NAMALWA (cell line): Measurements from ENCODE around the gene DNAI2.

Source experiments
- DNase-seq: peaks from one replicate; pipeline ENCODE4 v3.0.0-alpha.2; 2015; ENCODE audit warnings: low spot score

DNAI2 gene

DNA sequence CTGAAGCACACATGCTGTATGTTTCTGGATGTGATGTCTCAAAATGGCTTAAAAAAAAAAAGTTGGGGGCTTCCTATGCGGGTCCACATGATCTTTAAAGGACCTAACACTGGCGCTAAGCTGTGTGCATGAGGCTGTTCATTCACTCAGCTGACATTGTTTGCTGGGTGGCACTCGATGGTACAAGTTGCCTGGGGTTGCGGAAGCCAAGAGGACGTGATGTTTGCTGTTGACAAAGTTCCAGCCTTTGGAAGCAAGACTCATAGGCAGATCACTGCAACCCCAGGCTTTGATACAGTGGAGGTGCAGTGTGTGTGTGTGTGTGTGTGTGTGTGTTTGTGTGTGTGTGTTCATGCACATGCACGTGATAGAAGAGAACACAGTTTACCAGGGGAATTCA lies 29.5 kb upstream of the DNAI2 start:
- no peak for DNase-seq

DNA sequence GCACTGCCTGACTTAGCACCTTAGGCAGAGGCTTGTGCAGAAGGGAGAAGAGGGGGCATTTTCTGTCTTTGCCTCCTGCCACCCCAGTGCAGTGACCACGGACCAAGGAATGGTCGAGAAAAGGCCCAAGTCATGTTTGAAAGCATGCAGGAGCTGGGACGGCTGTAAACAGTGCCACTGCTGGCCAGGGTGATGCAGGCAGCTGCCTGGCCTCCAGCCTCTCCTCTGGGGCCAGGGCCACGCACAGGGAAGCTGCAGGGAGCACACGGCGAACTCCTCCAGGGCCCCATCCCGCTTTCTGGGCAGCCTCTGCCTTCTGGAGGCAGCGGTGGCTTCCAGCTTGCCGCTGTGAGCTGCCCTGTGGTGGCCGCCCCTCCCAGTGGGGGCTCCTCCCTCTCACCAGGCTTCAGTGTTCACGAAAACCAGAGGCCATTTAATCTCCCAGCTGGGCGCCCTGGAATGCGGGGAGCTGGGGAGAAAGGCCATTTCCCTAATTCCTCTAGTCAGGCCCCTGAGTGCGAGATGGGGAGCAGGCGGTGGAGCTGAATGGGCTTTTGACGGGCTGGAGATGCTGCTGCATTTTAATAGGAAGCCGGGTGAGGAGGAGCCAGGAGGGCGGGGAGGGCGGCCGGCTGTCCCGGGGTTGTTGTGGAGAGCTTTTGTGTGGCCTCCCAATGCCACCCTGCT lies 28.7 kb upstream of the DNAI2 start:
- DNase-seq: no peak

DNA sequence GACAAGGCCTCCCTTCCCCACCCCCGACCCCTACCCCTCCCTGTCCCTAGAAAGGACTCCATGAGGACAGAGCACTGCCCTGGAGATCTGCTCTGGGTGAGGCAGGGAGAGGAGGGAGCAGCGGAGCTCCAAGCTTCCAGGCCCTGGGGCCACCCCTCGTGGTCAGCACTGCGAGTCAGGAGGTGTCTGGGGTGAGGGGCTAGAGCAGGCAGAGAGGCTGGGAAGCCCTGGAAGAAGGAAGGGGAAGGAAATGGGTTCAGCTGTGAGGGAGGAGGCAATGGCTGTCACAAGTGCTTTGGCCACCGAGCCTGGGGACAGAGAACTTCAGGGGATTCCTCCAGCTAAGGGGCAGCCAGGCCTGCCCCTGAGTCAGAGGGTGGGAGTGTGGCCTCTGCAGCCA lies 28.2 kb upstream of the DNAI2 start:
- no peak for DNase-seq

DNA sequence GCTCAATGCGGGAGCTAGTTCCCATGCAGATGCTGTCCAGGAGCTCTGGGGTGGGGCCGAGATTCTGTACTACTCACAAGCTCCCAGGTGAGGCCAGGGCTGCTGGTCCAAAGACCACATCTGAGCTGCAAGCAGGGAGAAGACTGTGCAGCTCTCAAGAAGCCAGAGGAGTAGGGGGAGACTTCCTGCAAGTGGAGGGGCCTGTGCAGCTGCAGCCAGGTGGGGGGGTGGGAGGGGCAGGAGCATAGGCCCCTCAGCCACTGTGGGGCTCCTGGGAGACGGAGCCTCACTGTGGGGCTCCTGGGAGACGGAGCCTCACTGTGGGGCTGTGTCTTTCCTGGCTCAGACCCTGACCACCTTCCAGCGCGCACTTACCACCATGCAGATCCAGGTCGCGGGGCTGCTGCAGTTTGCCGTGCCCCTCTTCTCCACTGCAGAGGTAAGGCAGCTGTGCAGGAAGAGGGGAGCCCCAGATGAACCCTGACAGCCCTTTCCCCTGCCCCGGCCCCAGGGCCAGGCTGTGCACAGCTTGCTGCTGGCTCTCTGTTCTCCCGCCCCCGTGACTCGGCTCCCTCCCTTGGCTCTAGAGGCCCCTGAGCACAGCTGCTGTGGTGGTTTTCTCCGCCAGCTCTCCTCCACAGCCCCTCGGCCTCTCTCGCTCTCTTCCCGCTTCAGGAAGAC lies 24.3 kb upstream of the DNAI2 start:
- DNase-seq: no peak

DNA sequence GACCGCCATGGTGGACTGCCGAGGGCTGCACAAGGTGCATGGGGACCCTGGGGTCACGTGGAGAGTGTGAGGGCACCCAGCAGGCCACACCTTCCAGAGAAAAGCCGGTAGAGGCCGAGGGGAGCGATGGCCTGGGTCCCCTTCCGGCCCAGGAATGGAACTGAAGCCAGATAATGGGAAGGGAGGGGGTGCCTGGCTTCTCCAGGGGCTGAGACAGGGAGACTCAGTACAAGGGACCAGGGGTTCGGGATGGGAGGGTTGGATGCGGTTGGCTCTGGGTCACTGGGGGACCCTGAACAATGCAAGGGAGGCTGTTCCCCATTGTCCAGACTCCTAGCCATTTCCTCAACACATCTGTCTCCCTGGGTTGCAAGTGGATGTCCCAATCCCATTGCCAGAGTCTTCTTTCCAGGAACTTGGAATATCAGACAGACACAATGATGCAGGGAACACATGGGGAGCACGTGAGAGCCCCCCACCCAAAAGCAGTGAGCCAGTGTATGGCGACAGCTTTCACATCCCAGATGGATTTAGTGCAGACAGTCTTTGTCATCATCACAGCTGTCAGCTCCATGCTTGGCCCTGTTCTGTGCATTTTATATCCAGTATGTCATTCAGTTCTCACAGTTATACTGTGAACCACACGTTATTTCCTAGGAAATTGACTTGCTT lies 23.6 kb upstream of the DNAI2 start:
- no peak for DNase-seq

DNA sequence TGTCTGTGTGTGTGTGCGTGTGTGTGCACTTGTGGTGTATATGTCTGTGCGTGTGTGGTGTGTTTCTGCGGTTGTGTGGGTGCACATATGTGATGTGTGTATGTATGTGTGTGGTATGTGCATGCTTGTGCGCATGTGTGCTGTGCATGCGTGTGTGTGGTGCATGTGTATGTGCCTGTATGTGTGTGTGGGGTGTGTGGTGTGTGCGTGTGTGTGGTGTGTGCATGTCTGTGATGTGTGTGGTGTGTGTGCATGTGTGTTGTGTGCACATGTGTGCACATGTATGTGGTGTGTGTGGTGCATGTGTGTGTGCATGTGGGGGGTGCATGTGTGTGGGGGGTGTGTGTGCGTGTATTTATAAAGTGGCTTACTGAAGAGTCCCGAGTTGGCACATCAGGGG lies 23.0 kb upstream of the DNAI2 start:
- no peak for DNase-seq

DNA sequence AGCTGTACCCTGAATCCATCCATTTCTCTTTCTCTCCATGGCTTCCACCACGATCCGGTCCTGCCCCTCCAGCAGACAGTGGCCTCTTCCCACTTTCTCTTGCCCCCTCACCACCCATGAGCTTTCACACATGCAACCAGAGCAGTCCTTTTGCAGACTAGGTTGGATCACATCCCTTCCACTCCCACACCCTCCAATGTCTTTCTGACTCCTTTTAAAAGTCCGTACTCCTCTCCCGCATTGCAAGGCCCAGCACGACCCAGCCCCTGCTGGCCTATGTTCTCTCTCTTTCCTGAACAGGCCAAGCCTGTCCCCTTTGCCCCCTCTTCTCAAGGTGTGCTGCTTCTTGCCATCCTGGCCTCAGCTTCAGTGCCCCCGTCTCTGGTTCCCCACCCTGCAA lies 22.5 kb upstream of the DNAI2 start:
- no peak for DNase-seq

DNA sequence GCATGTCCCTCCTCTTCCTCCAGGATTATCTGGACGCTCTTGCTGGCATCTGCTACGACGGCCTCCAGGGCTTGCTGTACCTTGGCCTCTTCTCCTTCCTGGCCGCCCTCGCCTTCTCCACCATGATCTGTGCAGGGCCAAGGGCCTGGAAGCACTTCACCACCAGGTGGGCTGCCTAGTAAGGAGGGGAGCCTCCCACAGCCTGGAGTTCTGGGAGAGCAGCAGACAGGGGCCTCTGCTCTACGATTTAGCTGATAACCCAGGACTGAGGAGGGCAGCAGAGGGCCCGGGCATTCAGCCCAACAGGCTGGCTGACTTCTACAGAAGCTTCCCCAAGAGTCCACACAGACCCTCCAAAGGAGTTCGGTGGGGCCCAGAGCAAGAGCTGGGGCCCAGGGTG lies 21.8 kb upstream of the DNAI2 start:
- no peak for DNase-seq

DNA sequence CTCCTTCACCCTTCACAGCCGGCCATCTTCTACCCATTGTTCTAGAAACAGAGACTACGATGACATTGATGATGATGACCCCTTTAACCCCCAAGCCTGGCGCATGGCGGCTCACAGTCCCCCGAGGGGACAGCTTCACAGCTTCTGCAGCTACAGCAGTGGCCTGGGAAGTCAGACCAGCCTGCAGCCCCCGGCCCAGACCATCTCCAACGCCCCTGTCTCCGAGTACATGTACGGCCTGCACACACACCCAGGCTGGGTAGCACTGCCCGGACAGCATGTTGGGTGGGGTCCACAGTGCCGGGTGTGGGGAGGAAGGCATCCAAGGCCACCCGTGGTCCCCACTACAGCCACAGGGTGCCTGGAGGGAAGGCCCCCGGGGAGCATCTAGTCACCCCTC lies 21.0 kb upstream of the DNAI2 start:
- no peak for DNase-seq

DNA sequence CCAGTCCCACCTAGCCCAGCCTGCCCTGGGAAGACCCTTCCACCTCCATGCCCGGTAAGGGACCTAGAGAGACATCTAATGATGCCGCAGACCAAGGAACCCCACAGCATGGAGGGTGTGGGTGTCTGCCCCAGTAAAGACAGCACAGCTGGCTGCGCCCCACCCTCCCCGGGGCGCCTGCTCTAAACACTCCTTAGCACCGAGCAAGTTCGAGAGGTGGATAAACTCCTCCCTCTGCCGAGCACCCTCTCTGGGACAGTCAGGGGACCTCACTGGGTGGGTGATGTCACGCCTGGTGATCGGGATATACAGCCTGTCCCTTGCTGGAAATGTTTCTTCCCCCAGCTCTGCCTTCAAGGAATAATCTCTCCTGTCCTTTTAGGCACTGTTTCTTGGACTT lies 16.7 kb upstream of the DNAI2 start:
- no peak for DNase-seq

DNA sequence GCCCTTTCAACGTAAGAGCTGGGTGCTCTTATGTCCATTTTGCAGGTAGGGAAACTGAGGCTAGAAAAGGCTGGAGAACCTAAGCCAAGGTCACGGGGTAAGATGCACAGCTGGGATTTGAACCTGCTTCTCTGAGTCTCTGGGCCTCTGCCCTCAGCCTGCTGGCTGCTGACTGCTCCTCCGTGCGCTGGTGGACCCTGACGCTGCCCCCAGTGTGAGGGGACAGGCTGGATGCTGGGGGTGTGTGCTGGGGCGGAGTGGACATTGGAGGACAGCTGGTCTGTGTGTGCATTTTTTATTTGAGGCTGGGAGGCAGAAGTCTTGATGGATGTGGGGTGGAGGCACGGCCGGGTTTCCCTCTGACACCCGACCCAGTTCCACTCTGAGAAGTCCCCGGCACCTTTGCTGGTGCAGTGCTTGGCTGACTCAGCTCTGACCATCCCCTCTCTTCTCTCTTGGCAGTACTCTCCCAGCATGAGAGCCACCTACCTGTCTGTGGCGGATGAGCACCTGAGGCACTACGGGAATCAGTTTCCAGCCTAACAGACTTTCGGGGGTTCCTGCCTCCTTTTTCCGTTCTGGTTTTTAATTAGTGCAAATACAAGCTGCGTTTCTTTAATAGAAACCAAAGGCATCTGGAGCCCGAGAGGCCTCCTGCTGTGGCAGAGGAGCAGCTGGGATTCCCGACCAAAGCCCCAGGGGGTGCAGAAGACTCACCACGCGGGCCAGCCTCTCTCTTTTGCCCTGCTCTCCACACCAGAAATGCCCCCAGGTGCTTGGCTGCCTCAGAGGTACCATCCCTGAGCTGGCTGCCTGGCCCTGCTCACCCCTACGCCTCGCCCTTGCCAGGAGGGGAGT lies 14.1 kb upstream of the DNAI2 start:
- no peak for DNase-seq

DNA sequence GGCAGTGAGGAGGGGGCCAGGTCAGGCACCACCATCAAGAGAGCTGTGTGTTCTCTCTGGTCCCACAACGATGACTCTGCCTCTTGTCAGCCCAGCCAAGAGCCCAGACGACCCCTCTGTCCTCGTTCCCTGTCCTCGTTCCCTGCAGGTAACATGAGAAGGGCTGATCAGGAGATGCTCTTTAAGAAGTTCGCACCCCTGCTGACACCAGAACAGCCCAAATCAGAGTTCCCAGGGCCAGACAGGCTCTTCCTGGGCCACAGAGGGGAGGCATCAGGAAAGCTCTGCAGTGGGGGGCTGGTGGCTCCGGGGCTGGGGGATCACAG lies 13.5 kb upstream of the DNAI2 start:
- no peak for DNase-seq

DNA sequence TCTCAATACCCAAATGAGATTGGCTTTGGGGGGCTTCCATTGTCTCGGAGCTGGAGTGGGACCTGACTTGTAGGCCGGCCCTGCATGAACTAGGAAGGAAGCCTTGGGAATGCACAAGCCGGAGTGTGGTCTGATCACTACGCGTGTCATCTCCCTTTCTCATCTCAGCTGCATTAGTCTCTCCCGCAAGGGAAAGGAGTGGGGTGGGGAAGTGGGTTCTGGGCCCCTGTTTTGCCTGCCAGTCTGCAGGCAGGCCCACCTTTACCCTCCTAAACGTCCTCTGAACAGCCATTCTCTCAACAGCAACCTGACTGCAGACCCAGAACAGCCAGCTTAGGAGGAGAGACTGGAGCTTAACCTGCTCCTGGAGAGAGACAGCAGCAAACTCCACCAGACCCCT lies 11.4 kb upstream of the DNAI2 start:
- no peak for DNase-seq

DNA sequence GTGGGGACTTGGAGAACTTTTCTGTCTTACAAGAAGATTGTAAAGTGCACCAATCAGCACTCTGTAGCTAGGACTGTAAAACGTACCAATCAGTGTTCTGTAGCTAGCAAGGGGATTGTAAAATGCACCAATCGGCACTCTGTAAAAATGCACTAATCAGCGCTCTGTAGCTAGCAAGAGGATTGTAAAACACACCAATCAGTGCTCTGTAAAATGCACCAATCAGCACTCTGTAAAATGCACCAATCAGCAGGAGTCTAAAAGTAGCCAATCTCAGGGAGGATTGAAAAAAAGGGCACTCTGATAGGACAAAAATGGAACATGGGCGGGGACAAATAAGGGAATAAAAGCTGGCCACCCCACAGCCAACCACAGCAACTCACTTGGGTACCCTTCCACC lies 7.0 kb upstream of the DNAI2 start:
- DNase-seq: peak; percentile 24

DNA sequence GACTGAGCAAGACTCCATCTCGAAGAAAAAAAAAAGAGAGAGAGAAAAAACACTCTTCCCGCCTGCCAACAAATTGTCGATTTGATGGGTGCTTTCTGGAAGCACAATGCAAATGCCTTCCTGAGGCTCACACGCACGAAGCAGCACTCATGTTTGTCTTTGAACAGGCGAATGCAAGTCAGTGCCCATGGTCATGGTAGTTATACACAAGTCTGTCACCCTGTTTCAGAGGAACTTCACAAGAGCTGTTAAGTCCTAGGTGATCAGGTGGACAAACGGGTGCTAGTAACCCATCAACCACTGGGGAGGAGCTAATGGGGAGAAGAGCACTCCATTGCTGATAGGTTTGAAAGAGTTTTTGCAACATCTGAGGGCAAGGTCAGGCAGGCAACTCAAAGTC lies 6.5 kb upstream of the DNAI2 start:
- DNase-seq: no peak

DNA sequence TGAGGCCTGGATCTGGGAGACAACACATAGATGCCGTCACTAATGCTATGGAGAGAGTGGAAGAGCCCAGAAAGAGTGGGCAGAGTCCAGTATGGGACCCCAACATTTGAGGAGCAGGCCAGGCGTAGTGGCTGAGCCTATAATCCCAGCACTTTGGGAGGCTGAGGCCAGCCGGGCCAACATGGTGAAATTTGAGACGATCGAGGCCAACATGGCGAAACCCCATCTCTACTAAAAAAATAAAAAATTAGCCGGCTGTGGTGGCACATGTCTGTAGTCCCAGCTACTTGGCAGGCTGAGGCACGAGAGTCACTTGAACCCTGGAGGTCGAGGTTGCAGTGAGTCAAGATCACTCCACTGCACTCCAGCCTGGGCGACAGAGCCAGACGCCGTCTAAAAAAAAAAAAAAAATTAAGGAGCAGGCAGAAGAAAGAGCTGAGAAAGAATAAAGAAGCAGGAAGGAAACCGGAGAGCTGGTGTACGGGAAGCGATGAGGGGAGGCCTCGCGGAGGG lies 6.0 kb upstream of the DNAI2 start:
- no peak for DNase-seq

DNA sequence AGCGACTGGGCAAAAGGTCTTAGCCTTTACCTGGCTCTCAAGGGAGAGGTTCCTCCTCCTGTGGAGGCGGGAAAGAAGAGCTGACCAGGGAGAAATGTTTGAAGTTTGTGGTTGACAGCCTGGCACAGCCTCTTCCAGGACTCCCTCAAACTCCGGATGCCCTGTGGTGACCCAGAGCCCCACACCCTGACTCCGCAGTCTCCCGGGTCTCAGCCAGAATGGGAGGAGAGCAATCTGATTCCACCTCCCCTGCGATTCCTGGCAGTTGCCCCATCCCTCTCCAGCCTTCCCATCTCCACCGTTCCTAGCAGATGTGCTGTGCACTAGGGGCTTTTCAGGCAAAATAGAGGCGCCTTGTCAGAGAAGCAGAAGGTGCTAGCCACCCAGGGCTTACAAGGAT lies 5.5 kb upstream of the DNAI2 start:
- no peak for DNase-seq

DNA sequence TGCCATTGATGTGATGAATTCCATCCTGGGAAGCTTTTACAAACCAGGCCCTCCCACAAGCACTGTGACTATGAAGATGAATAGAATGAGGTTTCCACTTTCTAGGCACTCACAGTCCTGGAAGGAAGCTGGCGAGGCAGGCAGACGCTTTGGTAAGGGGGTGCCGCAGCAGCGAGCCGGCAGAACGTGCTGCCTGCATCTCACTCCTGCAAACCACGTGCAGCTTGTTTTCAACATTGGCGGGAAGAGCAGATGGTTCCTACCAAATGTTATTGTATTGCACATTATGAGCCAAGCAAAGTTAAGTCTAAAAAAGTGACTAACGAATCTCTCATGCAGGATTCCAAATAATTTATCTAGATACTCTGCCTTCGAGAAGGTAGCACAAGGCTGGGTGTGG lies 3.7 kb upstream of the DNAI2 start:
- no peak for DNase-seq

DNA sequence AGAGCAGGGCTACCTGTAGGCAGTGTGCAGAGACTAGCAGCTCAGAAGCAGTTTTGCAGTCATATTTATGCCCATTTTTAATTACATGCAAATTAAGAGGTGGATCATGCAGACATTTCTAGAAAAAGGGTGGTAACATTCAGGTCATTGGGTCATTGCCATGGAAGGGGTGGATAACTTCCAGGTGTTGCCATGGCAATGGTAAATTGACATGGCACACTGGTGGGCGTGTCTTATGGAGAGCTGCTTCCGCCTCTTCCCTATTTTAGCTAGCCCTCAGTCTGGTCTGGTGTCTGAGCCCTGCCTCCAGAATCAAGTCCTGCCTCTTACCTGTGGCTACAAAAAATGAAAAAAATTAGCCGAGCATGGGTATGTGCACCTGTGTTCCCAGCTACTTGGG lies 2.8 kb upstream of the DNAI2 start:
- DNase-seq: peak; percentile 57

DNA sequence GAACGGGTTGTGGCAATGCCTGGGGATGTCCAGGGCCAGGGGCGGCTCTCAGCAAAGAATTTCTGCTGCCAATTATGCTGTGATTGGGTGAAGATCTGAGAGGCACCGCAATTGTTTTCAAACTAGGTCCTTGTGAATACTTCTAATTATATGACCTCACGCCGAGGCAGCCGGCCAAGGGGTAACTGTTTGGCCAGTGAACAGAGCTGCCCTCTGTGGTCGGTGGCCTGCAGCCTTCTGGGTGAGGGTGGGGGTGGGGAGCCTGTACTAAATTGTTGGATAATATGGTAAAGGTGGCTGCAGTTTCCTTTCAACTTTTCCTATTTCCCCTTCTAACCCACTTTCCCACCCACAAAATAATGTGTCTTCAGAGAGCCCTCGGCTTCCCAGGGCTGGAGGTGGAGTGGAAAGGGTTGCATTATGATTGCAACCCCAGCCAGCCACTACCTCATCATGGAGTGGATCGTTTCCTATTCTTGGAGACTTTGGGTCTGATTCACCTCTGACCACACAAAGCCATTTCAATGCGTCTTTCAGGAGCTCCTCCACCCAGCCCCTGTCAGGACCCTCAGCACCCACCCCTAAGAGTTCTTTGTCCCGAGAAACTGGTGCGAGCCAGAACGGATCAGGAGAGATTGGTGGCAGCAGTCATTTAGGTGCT lies 2.0 kb upstream of the DNAI2 start:
- DNase-seq: no peak

DNA sequence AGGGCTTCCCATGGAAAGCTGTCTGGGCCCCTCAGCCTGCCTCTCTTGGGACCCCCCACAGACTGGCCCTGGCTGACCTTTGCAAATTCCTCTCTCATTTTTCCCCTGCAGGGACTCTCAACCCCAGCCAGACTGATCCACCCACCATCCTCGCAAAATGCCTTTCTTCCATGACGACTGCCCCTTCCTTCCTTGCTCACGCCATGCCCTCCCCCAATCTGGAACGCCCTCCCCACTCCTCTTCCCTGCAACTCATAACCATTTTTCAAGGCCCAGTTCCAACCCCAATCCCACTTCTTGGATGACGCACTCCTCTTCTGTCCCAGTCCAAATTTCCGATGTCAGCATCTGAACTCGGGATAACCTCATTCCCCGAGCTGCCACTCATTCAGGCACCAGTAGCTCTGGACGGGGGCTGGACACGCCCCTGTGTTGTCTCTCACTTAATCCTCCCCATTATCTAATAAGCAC lies 1.3 kb upstream of the DNAI2 start:
- DNase-seq: no peak
